ENCODE data around the gene FLCN. TPM values are rescaled to one million over a fixed set of nuclear protein-coding genes. Genes with fewer than 3 reads are reported as not detected.

FLCN gene
- polyA plus RNA-seq, 4 donors = 20.0 to 29.1 (median 26.6) TPM

DNA sequence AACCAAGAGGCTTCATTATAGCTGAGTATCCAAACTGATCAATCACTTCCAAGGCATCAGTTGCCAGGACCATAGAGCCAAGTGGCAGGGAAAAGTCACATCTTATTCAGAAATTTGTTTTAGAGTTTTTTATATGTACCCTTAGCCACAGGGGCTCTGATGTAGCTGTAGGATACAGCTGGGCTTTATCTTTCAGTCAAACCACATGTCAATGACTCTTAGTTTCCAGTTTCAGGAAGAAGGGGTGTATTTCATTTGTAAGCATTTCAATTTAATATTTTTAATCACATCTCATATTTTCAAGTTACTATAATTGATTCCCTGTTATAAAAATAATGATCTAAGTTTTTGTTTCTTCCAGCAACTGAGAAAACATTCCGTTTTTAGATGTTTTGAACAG, 2.9 kb upstream of the FLCN start:
- no peak for DNase-seq (ENCODE audit: low read depth in 4 of 4, low spot score in 3 of 4)

DNA sequence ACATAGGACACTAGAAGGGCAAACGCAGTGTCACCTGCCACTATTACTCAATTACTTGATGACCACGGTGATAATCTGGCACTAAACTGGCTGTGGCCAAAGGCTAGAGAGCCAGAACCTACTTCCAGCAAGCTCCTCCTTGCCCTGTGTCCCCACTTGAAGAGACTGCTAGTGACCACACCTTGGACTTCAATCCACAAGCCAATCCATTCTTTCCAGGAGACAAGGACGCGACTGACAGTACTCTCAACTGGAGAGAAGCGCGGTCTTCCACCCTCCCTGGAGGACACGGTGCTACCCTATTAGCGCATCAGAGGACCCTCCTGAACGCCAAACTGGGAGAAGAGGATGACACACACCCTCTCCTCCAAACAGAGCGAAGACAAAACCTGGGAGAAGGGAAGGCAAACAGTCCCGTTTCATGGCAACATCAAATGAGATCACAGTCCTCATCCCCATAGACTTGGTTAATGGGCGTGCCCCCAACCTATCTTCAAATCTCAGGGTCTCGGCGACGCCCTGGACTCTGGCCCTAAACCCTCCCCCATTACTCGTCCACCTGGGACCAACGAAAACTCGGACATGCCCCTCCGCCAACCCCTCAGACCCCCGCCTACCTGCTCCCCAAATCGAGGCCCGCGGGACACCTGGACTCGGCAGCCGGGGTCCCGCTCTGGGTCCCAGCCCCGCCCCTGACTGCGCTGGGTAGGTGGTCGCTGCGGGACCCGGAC, 508 bp downstream of the FLCN start:
- no peak for DNase-seq (ENCODE audit: low read depth in 4 of 4, low spot score in 3 of 4)

DNA sequence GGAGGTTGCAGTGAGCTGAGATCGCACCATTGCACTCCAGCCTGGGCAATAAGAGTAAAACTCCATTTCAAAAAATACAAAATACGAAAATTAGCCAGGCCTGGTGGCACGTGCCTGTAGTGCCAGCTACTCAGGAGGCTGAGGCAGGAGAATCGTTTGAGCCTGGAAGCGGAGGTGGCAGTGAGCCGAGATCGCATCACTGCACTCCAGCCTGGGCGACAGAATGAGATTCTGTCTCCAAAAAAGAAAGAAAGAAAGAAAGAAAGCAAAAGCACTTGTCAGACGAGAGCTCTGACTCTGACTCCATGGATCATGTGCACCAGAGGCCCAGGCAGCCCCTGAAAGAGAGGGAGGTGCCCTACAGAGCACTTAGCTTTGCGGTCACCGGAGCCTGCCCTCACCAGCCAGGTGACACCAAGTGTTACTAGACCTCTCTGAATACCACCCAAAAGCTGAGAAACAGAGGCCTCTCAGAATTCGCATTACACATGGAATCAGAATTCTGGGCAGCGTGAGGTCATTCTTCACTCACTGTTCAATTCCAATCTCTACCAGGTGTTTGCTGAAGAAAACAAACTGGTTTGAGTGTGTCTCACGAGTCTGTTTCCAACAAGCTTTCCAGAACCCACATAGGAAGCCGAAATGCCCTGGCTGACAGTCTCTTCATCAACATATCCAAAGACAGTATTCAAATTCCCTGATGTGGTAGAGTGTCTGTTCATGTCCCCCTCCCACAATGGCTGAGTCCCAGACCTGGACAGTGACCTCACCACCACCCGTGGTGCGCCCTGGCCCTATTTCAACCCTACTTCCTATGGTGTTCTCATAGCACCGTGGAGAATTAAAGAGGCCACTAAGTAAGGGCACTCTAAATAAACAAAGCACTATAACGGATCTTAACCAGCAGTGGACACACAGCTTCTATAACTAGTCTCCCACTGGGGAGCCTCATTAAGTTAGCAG, 1.5 kb downstream of the FLCN start:
- no peak for DNase-seq (ENCODE audit: low read depth in 4 of 4, low spot score in 3 of 4)

DNA sequence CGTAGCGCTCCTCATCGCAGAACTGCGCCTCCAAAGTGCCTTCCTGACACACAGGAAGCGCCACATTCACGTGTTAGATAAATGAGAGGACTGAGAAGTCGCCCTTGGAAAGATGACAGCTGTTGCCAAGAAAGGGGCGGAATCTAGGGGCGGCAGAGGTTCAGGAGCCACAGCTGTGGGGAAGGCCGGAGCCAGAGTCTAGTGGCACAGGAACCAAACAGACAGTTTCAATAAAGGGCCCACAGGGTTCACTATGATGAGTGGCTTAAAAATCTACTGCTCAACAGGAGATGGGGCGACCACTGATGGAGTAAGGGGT, 4.7 kb downstream of the FLCN start:
- DNase-seq (ENCODE audit: low read depth in 4 of 4, low spot score in 3 of 4) = no peak

DNA sequence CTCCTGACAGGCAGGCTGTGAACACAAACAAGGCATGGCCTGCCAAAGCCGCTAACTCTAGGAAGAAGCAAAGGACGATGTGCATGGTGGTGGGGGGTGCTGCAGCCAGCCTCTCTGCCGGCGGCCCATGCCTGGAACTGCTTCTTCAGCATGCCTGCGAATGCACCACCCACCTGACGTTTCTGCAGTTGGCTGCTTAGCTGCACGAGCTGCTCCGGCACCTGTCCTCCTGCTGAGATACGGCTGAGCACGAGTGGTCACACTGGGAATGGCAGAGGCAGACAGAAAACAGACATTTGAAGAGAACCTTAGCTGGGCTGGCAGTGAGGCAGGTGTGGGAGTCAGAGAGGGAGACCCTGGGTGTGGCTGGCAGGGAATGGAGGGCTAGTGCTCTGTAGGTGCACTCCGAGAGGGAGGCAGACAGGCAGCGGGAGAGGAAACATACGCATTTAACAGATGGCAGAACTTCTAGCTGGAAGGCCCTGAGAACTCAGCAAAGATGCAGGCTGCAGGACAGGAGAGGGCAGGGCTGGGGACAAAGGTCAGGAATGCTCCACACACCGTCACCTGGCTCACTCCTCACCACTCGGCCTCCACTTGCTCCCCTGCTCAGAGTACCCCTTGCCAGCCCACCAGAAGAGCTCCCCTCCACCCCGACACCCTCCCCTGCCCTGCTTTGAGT, 5.2 kb downstream of the FLCN start:
- no peak for DNase-seq (ENCODE audit: low read depth in 4 of 4, low spot score in 3 of 4)

DNA sequence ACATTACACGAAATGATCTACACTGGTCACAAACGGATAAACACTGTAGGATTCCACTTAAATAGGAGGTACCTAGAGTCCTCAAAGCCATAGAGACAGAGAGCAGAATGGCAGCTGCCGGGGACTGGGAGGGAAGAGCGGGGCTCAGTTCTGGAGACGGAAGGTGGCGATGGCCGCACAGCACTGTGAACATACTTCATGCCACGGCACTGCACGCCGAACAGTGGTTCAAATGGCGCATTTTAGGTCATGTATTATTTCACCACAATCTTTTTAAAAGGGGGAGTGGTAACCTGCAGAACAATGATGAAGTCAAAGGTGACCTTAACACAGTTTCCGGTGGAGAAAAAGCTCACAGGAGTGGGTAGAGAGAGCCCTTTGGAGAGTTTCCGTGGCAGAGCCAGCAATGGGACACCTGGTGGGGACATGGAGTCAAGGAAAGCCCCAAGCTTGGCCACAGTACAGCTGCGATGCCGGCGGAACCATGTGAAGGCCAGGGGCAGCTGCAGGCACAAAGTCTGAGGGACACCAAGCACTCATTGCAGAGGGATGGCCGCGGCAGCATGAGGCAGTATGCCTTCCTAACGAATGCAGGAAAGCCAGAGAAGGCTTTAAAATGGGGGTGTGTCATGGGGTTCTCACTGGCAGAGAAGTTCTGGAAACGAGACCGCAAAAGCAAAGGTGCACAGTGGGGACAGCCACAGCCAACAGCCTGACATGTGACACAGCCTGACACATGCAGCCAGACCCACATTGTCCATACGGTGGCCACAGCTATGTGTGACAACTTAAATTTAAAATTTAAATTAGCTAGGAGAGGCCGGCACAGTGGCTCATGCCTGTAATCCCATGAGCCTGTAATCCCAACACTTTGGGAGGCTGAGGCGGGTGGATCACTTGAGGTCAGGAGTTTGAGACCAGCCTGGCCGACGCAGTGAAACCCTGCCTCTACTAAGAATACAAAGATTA, 7.3 kb downstream of the FLCN start:
- DNase-seq (ENCODE audit: low read depth in 4 of 4, low spot score in 3 of 4) = no peak

DNA sequence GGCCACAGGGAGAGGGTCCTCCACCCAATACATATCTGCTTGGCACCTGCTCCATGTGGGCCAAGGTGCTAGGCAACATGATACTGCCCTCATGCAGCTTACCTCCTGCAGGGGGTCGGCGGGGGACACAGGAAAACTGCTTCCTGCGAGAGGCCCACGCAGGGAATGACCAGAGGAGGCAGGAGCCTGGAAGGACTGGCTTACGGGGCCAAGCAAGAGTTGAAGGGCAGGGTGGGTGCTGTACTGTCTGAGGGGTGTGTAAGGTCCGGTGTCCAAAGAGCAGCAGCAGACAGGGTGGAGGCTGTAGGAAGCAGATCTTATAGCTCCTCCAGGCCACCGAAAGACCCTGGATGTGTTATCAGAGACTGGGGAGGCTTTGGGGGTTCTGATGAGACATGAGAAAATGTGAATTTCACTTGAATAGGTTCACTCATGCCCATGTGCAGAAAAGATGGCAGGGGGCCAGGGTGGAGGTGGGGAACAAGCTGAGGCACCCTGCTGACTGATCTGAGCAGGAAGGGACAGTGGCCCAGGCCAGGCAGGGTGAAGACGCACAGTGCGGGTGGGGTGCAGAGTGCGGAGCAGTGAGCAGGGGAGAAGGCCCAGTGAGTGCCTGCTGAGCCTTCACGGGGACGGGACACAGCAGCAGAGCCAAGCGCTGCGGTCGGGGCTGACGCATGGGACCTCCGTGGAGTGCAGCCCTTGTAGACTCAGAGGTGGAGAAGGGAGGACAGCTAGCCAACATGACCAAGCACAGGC, 8.3 kb downstream of the FLCN start:
- no peak for DNase-seq (ENCODE audit: low read depth in 4 of 4, low spot score in 3 of 4)

DNA sequence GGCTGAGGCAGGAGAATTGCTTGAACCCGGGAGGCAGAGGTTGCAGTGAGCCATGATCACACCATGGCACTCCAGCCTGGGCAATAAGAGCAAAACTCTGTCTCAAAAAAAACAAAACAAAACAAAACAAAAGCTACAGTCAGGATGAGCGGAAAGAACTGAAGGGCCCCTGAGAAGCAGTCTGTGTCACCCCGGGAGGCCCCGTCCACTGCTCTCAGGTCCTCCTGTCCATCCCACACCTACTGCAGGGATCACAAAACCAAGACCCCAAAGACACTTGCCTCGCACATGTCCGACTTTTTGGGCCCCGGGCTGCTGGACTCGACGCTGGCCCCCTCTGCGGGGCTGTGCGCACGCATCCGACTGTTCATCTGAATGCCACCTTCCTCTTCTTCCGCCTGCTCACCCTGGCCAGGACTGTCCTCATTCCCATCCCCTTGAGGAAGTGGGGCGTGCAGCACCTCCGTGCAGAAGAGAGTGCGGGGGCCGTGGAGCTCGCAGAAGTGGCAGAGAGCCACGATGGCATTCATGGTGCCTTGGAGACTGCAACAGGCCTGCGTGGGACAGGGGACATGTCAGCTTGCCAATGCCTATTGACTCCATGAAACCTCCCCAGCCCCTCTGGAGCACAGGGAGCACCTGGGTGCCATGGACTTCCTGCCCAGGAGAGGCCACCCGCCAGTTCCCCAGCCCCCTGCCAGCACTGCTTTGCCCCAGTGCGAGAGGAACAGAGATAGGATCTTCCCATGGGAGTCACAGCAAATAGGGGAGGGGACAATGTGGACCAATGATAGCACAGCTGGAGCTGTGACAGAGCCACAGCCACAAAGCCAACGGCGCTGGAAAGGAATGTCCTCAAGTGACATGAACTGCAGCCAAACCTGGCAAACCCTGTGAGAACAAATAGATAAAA, 9.1 kb downstream of the FLCN start:
- DNase-seq (ENCODE audit: low read depth in 4 of 4, low spot score in 3 of 4) = no peak

DNA sequence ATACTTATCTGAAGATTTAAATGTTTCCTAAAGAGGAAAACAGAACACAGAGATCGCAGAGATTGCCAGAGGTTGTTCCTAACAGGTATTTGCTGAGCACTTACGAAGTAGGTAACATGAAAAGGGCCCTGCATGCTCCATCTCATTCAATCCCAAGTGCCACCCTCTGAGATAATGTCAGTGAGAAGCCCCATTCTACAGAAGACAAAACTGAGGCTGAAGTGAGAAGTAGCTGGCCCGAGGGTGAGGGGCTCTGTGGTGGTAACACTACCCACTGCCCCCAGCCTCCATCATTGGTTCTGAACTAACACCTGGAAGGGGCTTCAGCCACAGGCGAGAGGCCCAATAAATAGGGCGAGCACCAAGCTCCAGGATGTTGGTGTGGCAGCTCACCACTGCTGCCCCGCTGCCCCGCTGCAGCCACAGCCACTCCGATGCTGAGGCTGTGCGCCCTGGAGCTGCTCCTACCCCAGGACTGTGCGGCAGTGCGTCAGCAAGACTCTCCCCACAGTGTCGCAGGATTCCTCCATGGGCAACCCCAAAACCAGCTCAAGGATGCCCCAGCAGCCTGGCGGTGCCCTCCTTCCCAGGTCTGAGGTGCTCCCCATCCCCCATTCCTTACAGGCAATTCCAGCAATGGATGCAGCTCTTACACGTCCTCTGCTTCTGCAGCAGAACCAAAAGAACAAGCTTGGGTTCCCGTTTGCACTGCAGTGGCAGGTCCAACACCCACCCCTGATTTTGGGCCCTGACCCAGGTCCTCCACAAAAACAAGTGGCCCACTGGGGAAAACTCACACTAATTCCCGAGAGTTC, 10.3 kb downstream of the FLCN start:
- DNase-seq (ENCODE audit: low read depth in 4 of 4, low spot score in 3 of 4) = no peak

DNA sequence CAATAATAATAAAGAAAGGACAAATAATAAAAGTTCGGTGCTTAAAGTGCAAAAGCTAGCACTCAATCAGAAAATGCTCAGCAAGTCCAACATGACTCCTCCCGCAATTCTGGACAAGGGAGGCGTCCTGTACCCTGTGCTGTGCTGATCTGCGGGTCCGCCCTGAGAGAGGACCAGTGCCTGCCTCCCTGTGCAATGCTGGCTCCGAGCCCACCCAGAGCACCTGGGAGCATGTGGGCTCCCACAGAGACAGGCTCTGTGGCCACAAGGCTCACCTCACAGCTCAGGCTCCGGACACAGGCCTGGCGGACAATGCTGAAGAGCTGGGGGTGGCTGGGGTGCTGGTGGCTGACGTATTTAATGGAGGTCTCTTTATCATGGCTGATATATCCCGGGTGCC, 11.1 kb downstream of the FLCN start:
- DNase-seq (ENCODE audit: low read depth in 4 of 4, low spot score in 3 of 4) = no peak

DNA sequence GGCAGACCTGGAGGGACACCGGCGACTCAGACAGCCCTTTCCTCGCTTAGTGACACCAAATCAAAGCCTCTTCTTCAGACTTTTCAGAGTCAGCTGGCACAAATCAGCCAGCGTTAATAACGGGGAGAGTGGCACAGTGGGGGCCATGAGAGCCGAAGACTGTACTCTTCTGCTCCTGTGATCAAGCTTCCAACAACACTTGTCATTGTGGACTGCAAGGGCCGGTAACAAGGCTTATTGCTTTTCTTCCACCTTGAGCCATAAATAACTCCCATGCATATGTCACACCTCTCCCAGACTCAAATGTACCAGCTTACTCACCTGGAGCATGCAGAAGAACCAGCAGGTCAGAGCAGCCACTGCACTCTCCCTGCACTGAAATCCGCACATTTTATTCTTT, 12.8 kb downstream of the FLCN start:
- DNase-seq (ENCODE audit: low read depth in 4 of 4, low spot score in 3 of 4) = no peak

DNA sequence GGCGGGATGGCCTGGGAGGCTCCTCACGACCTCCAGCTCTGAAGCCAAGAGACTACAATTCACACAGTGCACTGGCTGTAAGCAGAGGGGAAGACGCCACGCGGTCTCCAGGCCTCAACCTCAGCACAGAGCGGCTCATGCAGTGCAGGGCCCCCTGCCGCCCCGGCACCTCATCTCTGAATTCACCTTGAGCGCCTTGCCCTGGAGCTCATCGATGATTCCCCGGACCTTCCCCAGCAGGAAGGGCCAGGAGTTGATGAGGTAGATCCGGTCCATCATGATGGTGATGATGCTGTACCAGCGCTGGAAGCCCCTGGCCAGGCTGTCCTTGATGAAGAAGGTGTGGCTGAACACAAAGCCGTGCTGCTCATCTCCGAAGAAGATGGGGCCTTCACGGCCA, 13.2 kb downstream of the FLCN start:
- DNase-seq (ENCODE audit: low read depth in 4 of 4, low spot score in 3 of 4) = no peak

DNA sequence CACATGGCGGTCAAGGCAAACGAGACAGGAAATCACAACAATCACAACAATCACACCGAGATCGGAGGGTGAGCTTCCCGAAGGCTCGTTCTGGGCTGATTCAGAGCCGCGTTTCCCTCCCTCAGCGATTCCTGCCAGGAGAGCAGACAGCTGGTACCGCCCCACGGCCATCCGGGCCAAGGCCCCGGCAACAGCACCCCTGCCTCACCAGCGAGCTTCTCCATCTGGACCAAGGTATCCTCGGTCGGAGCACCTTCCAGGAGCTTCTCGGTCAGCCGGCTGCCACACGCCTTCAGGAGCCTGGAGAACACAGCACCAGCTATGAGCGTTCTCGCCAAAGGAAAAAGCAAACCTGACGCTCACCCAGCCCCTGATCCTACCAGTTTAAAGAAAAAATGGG, 15.6 kb downstream of the FLCN start:
- no peak for DNase-seq (ENCODE audit: low read depth in 4 of 4, low spot score in 3 of 4)

DNA sequence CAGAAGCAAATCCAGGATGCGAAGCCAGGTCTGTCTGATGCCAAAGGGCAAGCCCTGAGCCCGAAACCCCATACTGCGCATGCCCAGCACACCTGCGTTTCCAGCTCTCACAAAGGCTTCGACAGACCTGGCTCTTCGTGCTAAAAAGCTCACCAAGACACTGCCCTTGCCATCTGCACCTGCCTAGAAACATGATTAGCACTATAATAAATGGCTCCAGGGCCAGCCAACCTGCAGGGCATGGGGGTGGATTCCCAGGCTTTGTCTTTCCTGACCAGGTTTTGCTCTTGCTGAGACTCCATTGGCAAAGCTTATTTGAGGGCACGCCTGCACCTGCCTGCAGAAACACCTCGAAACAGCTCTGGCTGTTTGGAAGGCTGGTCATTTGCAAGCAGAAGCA, 16.4 kb downstream of the FLCN start:
- DNase-seq (ENCODE audit: low read depth in 4 of 4, low spot score in 3 of 4) = no peak

DNA sequence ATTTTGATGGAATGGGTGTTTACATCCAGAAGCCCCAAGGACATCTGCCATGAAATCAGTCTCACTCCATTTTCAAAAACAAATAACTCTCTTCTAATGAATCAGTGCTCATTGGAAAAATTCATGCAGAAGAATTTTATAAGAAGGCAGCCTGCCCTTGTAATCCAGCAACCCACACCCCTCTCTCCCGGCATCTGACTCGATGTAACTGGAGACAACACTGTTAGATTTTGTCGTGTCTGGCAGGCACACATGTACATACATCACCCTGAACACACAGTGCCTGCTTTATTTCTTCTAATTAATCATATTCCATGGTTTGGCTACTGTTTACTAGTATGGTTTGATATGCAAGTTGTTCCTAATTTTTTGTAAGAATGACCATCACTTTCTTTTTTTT, 19.0 kb downstream of the FLCN start:
- DNase-seq (ENCODE audit: low read depth in 4 of 4, low spot score in 3 of 4) = no peak

DNA sequence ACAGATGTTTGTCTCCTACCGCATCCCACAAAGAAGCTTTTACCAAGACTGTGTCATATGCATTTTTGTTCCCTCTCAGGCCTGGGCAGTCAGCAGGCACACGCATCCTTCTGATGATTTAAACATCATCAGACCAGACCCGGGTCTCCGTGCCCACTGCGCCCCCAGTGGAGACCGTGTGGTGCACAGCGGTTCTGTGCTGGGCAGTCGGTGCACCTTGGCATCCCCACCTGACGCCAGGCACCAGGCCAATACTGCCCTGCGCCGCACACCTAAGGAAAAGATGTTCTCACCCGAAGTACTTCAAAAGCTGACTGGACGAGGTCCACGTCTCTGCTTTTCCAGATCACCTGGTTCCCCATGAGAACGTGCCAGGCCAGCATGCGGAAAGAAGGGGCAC, 20.2 kb downstream of the FLCN start:
- DNase-seq (ENCODE audit: low read depth in 4 of 4, low spot score in 3 of 4) = no peak

DNA sequence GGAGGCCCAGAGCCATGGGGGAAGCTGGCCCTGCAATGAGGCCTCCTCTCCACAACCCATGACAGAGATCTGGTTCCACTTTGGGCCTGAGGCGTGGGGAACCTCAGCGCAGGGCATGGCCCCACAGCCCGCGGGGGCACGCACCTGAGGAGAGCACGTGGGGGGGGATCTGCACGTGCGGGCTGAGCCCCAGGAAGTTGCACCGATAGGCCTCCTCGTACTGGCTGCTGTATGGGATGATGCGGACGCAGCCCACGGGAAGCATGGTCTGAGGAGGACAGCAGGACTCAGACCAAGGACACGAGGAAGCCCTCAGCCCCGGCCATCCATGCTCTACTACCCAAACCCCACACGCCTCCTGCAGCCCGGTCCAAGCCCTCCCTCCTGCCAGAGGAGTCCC, 20.7 kb downstream of the FLCN start:
- DNase-seq (ENCODE audit: low read depth in 4 of 4, low spot score in 3 of 4) = no peak

DNA sequence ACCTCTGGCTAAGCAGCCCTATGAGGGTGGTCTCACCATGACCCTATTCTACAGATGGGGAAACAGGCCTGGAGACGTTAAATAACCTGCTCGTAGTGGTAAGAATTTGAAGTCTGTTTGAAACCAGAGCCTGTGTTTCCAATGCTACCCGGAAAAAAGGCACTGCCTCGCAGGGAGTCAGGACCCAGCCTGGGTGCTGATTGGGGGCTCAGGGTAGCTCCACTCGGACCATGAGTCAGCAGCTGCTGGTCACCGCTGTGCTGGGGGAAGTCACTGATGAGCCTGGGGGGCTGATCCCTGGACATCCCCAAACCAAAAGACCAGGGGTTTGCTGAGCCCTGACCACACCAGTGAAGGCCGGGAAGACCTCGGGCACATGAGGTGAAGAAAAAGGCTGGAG, 21.4 kb downstream of the FLCN start:
- no peak for DNase-seq (ENCODE audit: low read depth in 4 of 4, low spot score in 3 of 4)

Measured in right renal pelvis (tissue), 4 donors.